Natural killer cell (primary cell): ENCODE results near the gene MAPK8IP2. TPM values are rescaled to one million over a fixed set of nuclear protein-coding genes. Genes with fewer than 3 reads are reported as not detected.
A peak's percentile ranks its signal among the peaks of the same experiment; 100 is the strongest.

Experiments
- ATAC-seq, 3 donors: fragments of 150-1000 bp in 2 of 3; fragments of 200-7000 bp in 1 of 3; cut with Tn5 transposase; 1 replicate in 1 of 3; 2 replicates in 2 of 3; pipeline ENCODE4 v1.10.0; 2021; ENCODE audit warnings: mild to moderate bottlenecking in 2 of 3, moderate library complexity in 2 of 3
- DNase-seq, 2 donors: peaks; one replicate each; pipeline versions ENCODE4 v3.0.0 to v3.0.0-alpha.2; 2013 to 2021; ENCODE audit warnings: mixed read lengths in 1 of 2
- H3K27ac ChIP-seq: one replicate; pipeline ENCODE4 v1.5.1; 2013; ENCODE audit warnings: mild to moderate bottlenecking, low read length
- H3K27me3 ChIP-seq: one replicate; pipeline ENCODE4 v1.6.1; 2013; ENCODE audit warnings: low read length; ENCODE audit not compliant: control insufficient read depth, insufficient read depth
- H3K36me3 ChIP-seq: one replicate; pipeline ENCODE4 v1.6.1; 2013; ENCODE audit warnings: low read length; ENCODE audit not compliant: control insufficient read depth, insufficient read depth
- H3K4me1 ChIP-seq: one replicate; pipeline ENCODE4 v1.6.1; 2013; ENCODE audit warnings: low read length; ENCODE audit not compliant: control insufficient read depth, insufficient read depth
- H3K4me3 ChIP-seq: one replicate; pipeline ENCODE4 v1.5.1; 2013; ENCODE audit warnings: low read length
- H3K9me3 ChIP-seq: one replicate; pipeline ENCODE4 v1.6.1; 2013; ENCODE audit warnings: low read length; ENCODE audit not compliant: control insufficient read depth, insufficient read depth
- H3K27ac Mint-ChIP-seq, 2 donors: one replicate each; pipeline ENCODE4 v1.8.0; 2022; ENCODE audit warnings: mild to moderate bottlenecking in 2 of 2, mixed read lengths in 2 of 2, moderate library complexity in 1 of 2
- H3K27me3 Mint-ChIP-seq, 2 donors: one replicate each; pipeline ENCODE4 v1.8.0; 2022; ENCODE audit warnings: low read depth in 2 of 2, mixed read lengths in 2 of 2
- H3K36me3 Mint-ChIP-seq: one replicate; pipeline ENCODE4 v1.8.0; 2022; ENCODE audit warnings: mixed read lengths
- H3K4me1 Mint-ChIP-seq, 2 donors: one replicate each; pipeline ENCODE4 v1.8.0; 2022; ENCODE audit warnings: mixed read lengths in 2 of 2
- H3K4me3 Mint-ChIP-seq: one replicate; pipeline ENCODE4 v1.8.0; 2022; ENCODE audit warnings: mild to moderate bottlenecking, moderate library complexity, mixed read lengths
- H3K9me3 Mint-ChIP-seq, 2 donors: one replicate each; pipeline ENCODE4 v1.8.0; 2022; ENCODE audit warnings: mixed read lengths in 2 of 2
- CTCF ChIP-seq: fragments of 200-600 bp; IDR thresholded peaks from one replicate; pipeline ENCODE4 v1.8.0; 2022; ENCODE audit warnings: antibody characterized with exemption
- WGBS: methylation state at CpG from one replicate; pipeline ENCODE4 v1.1.7; 2013; ENCODE audit warnings: missing lambda C conversion rate; ENCODE audit not compliant: insufficient coverage; 5-methylcytosine and 5-hydroxymethylcytosine counted together
- intact Hi-C: fragments of 100-400 bp; cut with micrococcal nuclease; formaldehyde crosslinking; loops from one replicate; pipeline ENCODE4 v1.14.2; 2022
- total RNA-seq, 4 donors: library from RNA; stranded (reverse); fragments of 120-200 nt in 1 of 4; gene quantifications; one replicate each; pipeline versions ENCODE4 v1.2.3 to v1.2.4, GENCODE V29; 2013 to 2022

MAPK8IP2 gene
- total RNA-seq, 3 donors from 2014 or later (not counting 1 experiment from before 2014, with no cell fraction given), result 0.14 to 0.26 (median 0.18) TPM

- Histone ChIP-seq H3K27ac (no peak overlapping the region), H3K4me1 (peaks cover 15% of the 10 kb centered on the region), H3K36me3 (no peaks in the 10 kb centered on the region), H3K4me3 (no peak overlapping the region), H3K27me3 (no peaks in the 10 kb centered on the region), H3K9me3 (no peaks in the 10 kb centered on the region)
- no peak for TF ChIP-seq CTCF
- Mint-ChIP-seq H3K27ac (no peak overlapping the region), H3K27me3 (no peaks in the 10 kb centered on the region), H3K4me1 (peaks cover 23 to 28% of the 10 kb centered on the region in 2 donors), H3K36me3 (no peaks in the 10 kb centered on the region), H3K4me3 (no peak overlapping the region), H3K9me3 (no peaks in the 10 kb centered on the region)
- DNase-seq (no peak), ATAC-seq (no peak)
- WGBS, result 98% methylated on average over 3 of the region's 3 CpGs
- intact Hi-C loops, result loop anchor here (5.0 kb wide), 2 partner anchors 33 to 53 kb away; partner anchors contain the start of genes LMF2, NCAPH2 and SCO2
Observed at GRCh38 chr22:50560034-50560433, 40.6 kb upstream of the MAPK8IP2 start.

GRCh38 chr22:50561401-50562358, 38.9 kb upstream of the MAPK8IP2 start:
- Mint-ChIP-seq H3K4me1 (peaks cover 23 to 28% of the 10 kb centered on the region in 2 donors), H3K27me3 (peaks cover 0 to 4% of the 10 kb centered on the region in 2 donors), H3K27ac (peak overlapping the region; percentile 81 to 95), H3K9me3 (no peaks in the 10 kb centered on the region), H3K4me3 (peak overlapping the region; percentile 86), H3K36me3 (no peaks in the 10 kb centered on the region)
- 68% methylated on average over 22 of the region's 34 CpGs for WGBS
- Histone ChIP-seq H3K9me3 (no peaks in the 10 kb centered on the region), H3K27me3 (no peaks in the 10 kb centered on the region), H3K4me1 (peaks cover 15% of the 10 kb centered on the region), H3K36me3 (no peaks in the 10 kb centered on the region), H3K27ac (peak overlapping the region; percentile 74), H3K4me3 (no peak overlapping the region)
- no peak for TF ChIP-seq CTCF
- ATAC-seq, result peak; percentile 50 to 59 (median 57)
- intact Hi-C loops, result loop anchor here (1.0 to 5.0 kb wide), 3 partner anchors 17 to 54 kb away; partner anchors contain the start of genes LMF2, NCAPH2 and SCO2
- DNase-seq, result peak in 1 of 2 donors; percentile 52

GRCh38 chr22:50562523-50563412, 37.8 kb upstream of the MAPK8IP2 start, which contains the start of gene SYCE3:
TSS of gene SYCE3 (minus strand) at chr22:50562919. CDS start at chr22:50556405, 6,514 bp downstream.
- Histone ChIP-seq H3K4me3 (peak within 1 kb of the TSS; percentile 49), H3K27me3 (no peaks in the 10 kb centered on the region), H3K9me3 (no peaks in the 10 kb centered on the region), H3K4me1 (peaks cover 15% of the 10 kb centered on the region), H3K36me3 (no peaks in the 10 kb centered on the region), H3K27ac (peak within 1 kb of the TSS; percentile 74)
- TF ChIP-seq CTCF, result peak; percentile 82
- Mint-ChIP-seq H3K36me3 (no peaks in the 10 kb centered on the region), H3K4me3 (peak within 1 kb of the TSS; percentile 97), H3K27ac (peak within 1 kb of the TSS; percentile 87 to 95), H3K4me1 (peaks cover 23 to 28% of the 10 kb centered on the region in 2 donors), H3K27me3 (peaks cover 0 to 6% of the 10 kb centered on the region in 2 donors), H3K9me3 (no peaks in the 10 kb centered on the region)
- DNase-seq (peak; percentile 98), ATAC-seq (peak; percentile 93 to 98 (median 93))
- 6% methylated on average over 60 of the region's 61 CpGs for WGBS
- intact Hi-C loops, result loop anchor here (1.0 to 5.0 kb wide), 3 partner anchors 18 to 55 kb away; partner anchors contain the start of genes LMF2, NCAPH2 and SCO2
